Stomach smooth muscle (tissue), 2 donors: ENCODE data around the gene TASOR.
"Not testable (repeated sequence)": the region's sequence is repeated elsewhere in the genome, so short reads cannot be mapped to it uniquely, and the experiment has no call there.

Experiments used
- H3K27ac ChIP-seq: one replicate; pipeline ENCODE4 v1.7.0; 2013; ENCODE audit warnings: mild to moderate bottlenecking, low read length, inconsistent platforms
- H3K27me3 ChIP-seq, 2 donors: one replicate each; pipeline ENCODE4 v1.7.0; 2013; ENCODE audit warnings: low read length in 2 of 2; ENCODE audit not compliant: insufficient read depth in 2 of 2, control insufficient read depth in 1 of 2
- H3K36me3 ChIP-seq, 2 donors: one replicate each; pipeline ENCODE4 v1.7.0; 2013; ENCODE audit warnings: low read length in 2 of 2; ENCODE audit not compliant: control insufficient read depth in 2 of 2, insufficient read depth in 2 of 2
- H3K4me1 ChIP-seq: one replicate; pipeline ENCODE4 v1.7.0; 2013; ENCODE audit warnings: low read length; ENCODE audit not compliant: control insufficient read depth, insufficient read depth
- H3K4me3 ChIP-seq, 2 donors: one replicate each; pipeline ENCODE4 v1.7.0; 2013; ENCODE audit warnings: low read length in 2 of 2
- H3K9ac ChIP-seq, 2 donors: one replicate each; pipeline ENCODE4 v1.7.0; 2013; ENCODE audit warnings: low read length in 2 of 2, mild to moderate bottlenecking in 1 of 2
- H3K9me3 ChIP-seq, 2 donors: one replicate each; pipeline ENCODE4 v1.7.0; 2013; ENCODE audit warnings: low read length in 2 of 2; ENCODE audit not compliant: control insufficient read depth in 2 of 2
- donor health status: healthy.
- donor health status: Pancreatic carcinoma.

TASOR gene

DNA sequence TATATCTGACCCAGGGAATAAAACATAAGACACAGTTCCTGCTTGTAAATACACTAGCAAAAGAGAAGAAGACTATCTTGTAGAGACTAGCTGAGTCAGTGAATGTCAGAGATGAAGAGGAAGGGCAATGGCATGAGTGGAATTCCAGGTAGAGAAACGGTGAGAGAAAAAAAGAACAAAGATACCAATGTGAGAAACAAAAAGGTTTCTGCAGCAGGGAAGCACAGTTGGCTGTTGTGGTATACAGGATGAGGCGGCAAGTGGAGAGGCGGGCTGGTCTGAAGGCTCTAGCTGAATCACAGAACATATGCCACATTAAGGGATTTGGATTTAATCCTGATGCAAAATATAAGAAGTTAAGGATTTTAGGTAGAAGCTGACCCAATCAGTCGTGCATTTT, 17.1 kb upstream of the TASOR start:
- Histone ChIP-seq H3K9ac (no peak overlapping the region), H3K36me3 (no peaks in the 10 kb centered on the region), H3K27ac (no peak overlapping the region), H3K27me3 (no peaks in the 10 kb centered on the region), H3K4me3 (no peak overlapping the region), H3K9me3 (no peaks in the 10 kb centered on the region), H3K4me1 (no peaks in the 10 kb centered on the region)

DNA sequence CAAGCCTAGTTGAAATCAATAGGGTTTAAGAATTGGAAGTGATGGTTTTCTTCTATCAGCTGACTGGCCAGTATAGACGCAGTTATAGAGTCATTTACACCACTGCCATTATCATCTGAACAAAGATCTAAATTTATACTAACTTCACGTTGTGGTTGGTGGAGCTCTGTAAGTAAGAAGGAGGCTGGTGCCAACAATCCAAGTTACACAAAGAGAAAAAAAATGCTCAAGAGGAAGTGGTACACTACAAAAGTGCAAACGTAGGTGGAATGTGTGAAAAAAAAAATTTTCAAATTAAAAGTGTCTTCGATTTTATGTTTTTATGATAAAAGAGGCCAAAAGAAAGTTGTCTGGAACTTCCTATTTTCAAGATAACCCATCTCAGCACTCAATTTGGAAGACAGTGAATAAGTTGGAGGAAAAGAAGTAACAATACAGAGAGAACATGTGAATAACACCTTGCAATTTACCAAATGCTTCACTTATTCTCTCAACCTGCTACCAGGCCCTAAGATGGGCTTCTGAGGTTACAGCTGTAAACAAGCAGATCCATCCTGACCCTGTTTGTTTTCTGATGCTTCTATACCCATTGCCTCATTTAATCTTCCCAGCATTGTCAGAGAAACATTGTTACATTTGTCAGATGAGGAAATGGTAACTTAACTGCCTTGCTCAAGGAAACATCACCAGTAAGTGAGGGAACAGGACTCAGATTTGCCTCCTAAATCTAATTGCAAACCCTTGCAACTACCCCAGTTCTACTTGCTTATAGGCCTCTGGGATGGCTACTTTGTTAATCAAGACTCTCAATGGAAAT, 12.0 kb upstream of the TASOR start:
- no peaks in the 10 kb centered on the region for H3K27me3 ChIP-seq
- no peak overlapping the region for H3K4me3 ChIP-seq
- no peak overlapping the region for H3K27ac ChIP-seq
- no peaks in the 10 kb centered on the region for H3K36me3 ChIP-seq
- no peaks in the 10 kb centered on the region for H3K9me3 ChIP-seq
- no peaks in the 10 kb centered on the region for H3K4me1 ChIP-seq
- H3K9ac ChIP-seq, result no peak overlapping the region

- Histone ChIP-seq H3K9me3 (no peaks in the 10 kb centered on the region), H3K9ac (no peak overlapping the region), H3K27ac (no peak overlapping the region), H3K4me3 (no peak overlapping the region), H3K27me3 (no peaks in the 10 kb centered on the region), H3K4me1 (no peaks in the 10 kb centered on the region), H3K36me3 (no peaks in the 10 kb centered on the region)
These were observed 10.7 kb upstream of the TASOR start for GRCh38 chr3:56693750-56694149.

DNA sequence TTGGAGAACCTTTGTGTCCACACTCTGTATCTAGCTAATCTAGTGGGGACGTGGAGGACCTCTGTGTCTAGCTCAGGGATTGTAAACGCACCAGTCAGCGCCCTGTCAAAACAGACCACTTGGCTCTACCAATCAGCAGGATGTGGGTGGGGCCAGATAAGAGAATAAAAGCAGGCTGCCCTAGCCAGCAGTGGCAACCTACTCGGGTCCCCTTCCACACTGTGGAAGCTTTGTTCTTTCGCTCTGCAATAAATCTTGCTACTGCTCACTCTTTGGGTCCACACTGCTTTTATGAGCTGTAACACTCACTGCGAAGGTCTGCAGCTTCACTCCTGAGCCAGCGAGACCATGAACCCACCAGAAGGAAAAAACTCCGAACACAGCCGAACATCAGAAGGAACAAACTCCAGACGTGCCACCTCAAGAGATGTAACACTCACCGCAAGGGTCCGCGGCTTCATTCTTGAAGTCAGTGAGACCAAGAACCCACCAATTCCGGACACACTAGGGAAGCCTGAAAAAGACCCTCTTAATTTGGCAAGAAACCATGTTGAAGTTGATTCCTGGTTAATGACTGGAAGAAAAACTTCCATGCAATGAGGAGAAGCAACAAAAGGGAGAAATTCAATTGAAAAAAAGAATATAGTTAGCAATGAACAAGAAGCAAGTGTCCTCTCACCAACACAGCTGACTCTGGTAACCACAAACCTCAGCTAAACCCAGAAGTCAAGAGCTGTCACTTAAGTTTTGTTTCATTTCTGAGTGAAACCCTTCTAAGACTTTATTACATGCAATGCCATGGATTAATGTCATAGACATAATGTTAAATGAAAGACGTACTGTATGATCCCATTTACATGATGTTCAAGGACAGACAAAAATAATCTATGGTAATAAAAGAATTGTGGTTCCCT, 9.7 kb upstream of the TASOR start:
- not testable (repeated sequence) for H3K27ac ChIP-seq, H3K27me3 ChIP-seq, H3K4me3 ChIP-seq

GRCh38 chr3:56692001-56692365, 8.9 kb upstream of the TASOR start:
- H3K27me3 ChIP-seq, H3K9me3 ChIP-seq, H3K27ac ChIP-seq, H3K4me3 ChIP-seq, H3K9ac ChIP-seq, H3K36me3 ChIP-seq, H3K4me1 ChIP-seq: not testable (repeated sequence)

More for the DNA sequence above, 9.7 kb upstream of the TASOR start:
- H3K9ac ChIP-seq, H3K4me1 ChIP-seq, H3K9me3 ChIP-seq, H3K36me3 ChIP-seq: not testable (repeated sequence)

DNA sequence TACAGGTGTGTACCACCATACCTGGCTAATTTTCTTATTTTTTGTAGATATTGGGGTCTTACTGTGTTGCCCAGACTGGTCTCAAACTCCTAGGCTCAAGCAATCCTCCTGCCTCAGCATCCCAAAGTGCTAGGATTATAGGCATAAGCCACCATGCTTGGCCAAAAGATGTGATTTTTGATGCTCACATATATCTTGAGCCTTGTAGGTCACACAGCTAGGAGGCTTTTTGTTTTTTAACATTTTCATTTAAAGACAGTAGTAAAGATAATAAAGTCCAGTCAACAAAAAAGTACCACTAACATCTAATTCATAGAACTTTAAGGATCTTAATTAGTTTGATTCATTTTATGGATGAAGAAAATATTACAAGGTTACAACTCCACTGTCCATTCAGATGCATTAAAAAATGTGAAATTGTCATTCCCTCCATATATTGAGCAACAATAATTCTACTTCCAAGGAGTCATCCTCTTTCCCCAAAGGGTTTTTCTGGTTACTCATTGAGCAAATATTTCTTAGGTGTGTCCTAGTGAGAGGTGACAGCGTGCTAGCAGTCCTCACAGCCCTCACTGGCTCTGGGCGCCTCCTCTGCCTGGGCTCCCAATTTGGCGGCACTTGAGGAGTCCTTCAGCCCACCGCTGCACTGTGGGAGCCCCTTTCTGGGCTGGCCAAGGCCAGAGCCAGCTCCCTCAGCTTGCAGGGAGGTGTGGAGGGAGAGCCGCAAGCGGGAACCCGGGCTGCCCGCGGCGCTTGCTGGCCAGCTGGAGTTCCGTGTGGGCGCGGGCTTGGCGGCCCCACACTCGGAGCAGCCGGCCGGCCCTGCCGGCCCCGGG, 8.3 kb upstream of the TASOR start:
- no peak overlapping the region for H3K9ac ChIP-seq
- H3K4me1 ChIP-seq, result no peaks in the 10 kb centered on the region

GRCh38 chr3:56689303-56689702, 6.2 kb upstream of the TASOR start:
- Histone ChIP-seq H3K9ac (no peak overlapping the region), H3K27me3 (no peaks in the 10 kb centered on the region), H3K4me3 (no peak overlapping the region), H3K27ac (no peak overlapping the region), H3K4me1 (no peaks in the 10 kb centered on the region), H3K36me3 (no peaks in the 10 kb centered on the region), H3K9me3 (no peaks in the 10 kb centered on the region)

More for the DNA sequence above, 8.3 kb upstream of the TASOR start:
- no peak overlapping the region for H3K27ac ChIP-seq
- H3K27me3 ChIP-seq, result no peaks in the 10 kb centered on the region
- no peak overlapping the region for H3K4me3 ChIP-seq
- no peaks in the 10 kb centered on the region for H3K36me3 ChIP-seq
- H3K9me3 ChIP-seq, result no peaks in the 10 kb centered on the region

DNA sequence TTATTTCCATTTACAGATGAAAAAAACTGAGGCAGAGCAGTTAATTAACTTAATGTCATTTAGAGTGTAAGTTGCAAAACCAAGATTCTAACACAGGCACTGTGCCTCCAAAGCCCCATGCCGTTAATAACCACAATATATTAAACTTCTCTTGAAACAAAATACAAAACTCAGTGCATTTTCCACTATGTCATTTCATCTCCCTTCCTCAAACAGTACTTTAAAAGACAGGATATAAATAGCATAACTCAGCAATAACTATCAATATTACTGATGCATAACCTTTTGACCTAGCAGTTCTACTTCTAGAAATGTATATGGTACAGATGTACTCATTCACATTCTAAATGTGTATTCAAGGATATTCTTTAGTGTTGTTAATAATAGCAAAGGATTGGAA, 5.1 kb upstream of the TASOR start:
- Histone ChIP-seq H3K9me3 (no peaks in the 10 kb centered on the region), H3K27me3 (no peaks in the 10 kb centered on the region), H3K9ac (no peak overlapping the region), H3K36me3 (no peaks in the 10 kb centered on the region), H3K4me3 (no peak overlapping the region), H3K27ac (no peak overlapping the region), H3K4me1 (peaks cover 4% of the 10 kb centered on the region)

DNA sequence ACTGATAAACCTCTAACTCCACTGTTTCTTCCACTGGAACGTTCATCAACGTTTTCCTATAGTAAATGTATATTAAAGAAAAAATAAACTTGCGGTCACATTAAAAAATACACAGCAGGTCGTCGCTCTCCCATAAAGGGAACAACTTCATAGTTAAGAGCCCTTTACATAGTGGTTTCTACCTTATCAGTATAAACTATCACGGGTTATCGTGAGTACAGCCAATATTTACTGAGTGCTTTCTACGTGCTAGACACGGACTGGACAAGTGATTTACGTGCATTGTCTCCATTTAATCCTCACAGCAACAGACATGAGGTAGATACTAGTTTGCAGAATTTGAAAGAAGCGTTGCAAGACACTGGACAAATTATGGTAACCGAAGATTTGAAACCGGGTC, 964 bp upstream of the TASOR start:
- H3K4me1 ChIP-seq, result peaks cover 4% of the 10 kb centered on the region
- no peak overlapping the region for H3K9ac ChIP-seq
- no peaks in the 10 kb centered on the region for H3K36me3 ChIP-seq

GRCh38 chr3:56682462-56683121, 473 bp downstream of the TASOR start:
- H3K36me3 ChIP-seq, result no peaks in the 10 kb centered on the region
- H3K4me1 ChIP-seq, result peaks cover 4% of the 10 kb centered on the region
- peak overlapping the region; percentile 93 for H3K9ac ChIP-seq
- H3K27ac ChIP-seq, result peak overlapping the region; percentile 95
- H3K9me3 ChIP-seq, result no peaks in the 10 kb centered on the region
- peak overlapping the region; percentile 72 to 81 for H3K4me3 ChIP-seq
- H3K27me3 ChIP-seq, result no peaks in the 10 kb centered on the region

More for the DNA sequence above, 964 bp upstream of the TASOR start:
- Histone ChIP-seq H3K27me3 (no peaks in the 10 kb centered on the region), H3K9me3 (no peaks in the 10 kb centered on the region), H3K4me3 (no peak overlapping the region), H3K27ac (no peak overlapping the region)
